Astrocyte (in vitro differentiated cells and primary cell): ENCODE results near the gene TYK2. TPM values are rescaled to one million over a fixed set of nuclear protein-coding genes. Genes with fewer than 3 reads are reported as not detected.

Source experiments
- DNase-seq: peaks from one replicate; pipeline ENCODE4 v3.0.0-alpha.2; 2010; ENCODE audit warnings: low read depth
- FAIRE-seq: peaks from 2 replicates; lab custom pipeline; 2011; peaks lifted over from hg19 to GRCh38; lab: Jason Lieb, UNC
- H2AFZ ChIP-seq: 2 replicates; pipeline ENCODE4 v1.6.0; 2012; ENCODE audit warnings: low read depth, low read length, inconsistent platforms
- H3K27ac ChIP-seq: 2 replicates; pipeline ENCODE4 v1.5.1; 2011; ENCODE audit warnings: low read depth, low read length, inconsistent platforms
- H3K27me3 ChIP-seq: 2 replicates; pipeline ENCODE4 v1.6.0; 2011; ENCODE audit warnings: low read length, inconsistent platforms; ENCODE audit not compliant: insufficient read depth
- H3K36me3 ChIP-seq: 2 replicates; pipeline ENCODE4 v1.5.1; 2011; ENCODE audit warnings: low read length, inconsistent platforms; ENCODE audit not compliant: insufficient read depth
- H3K4me1 ChIP-seq: 2 replicates; pipeline ENCODE4 v1.5.1; 2011; ENCODE audit warnings: low read length, inconsistent platforms; ENCODE audit not compliant: insufficient read depth
- H3K4me2 ChIP-seq: 2 replicates; pipeline ENCODE4 v1.6.0; 2012; ENCODE audit warnings: low read length, inconsistent platforms
- H3K4me3 ChIP-seq: 2 replicates; pipeline ENCODE4 v1.5.1; 2011; ENCODE audit warnings: low read depth, mild to moderate bottlenecking, low read length, inconsistent platforms; ENCODE audit not compliant: insufficient read depth
- H3K79me2 ChIP-seq: 2 replicates; pipeline ENCODE4 v1.6.0; 2012; ENCODE audit warnings: mild to moderate bottlenecking, low read length, inconsistent platforms; ENCODE audit not compliant: insufficient read depth
- H3K9ac ChIP-seq: 2 replicates; pipeline ENCODE4 v1.6.0; 2012; ENCODE audit warnings: mild to moderate bottlenecking, low read length, inconsistent platforms
- H3K9me3 ChIP-seq: 2 replicates; pipeline ENCODE4 v1.5.1; 2012; ENCODE audit warnings: low read depth, mild to moderate bottlenecking, low read length, inconsistent platforms; ENCODE audit not compliant: insufficient read depth
- H4K20me1 ChIP-seq: 2 replicates; pipeline ENCODE4 v1.6.0; 2012; ENCODE audit warnings: low read length, inconsistent platforms; ENCODE audit not compliant: insufficient read depth
- H3K27ac Mint-ChIP-seq: one replicate; pipeline ENCODE4 v1.8.0; 2021; ENCODE audit warnings: mild to moderate bottlenecking, mixed read lengths; ENCODE audit not compliant: unreplicated experiment
- H3K27me3 Mint-ChIP-seq: one replicate; pipeline ENCODE4 v1.8.0; 2021; ENCODE audit warnings: low read depth, mixed read lengths; ENCODE audit not compliant: unreplicated experiment
- H3K36me3 Mint-ChIP-seq: one replicate; pipeline ENCODE4 v1.8.0; 2021; ENCODE audit warnings: low read depth, mixed read lengths; ENCODE audit not compliant: unreplicated experiment
- H3K4me1 Mint-ChIP-seq: one replicate; pipeline ENCODE4 v1.8.0; 2021; ENCODE audit warnings: low read depth, mixed read lengths; ENCODE audit not compliant: unreplicated experiment
- H3K4me3 Mint-ChIP-seq: one replicate; pipeline ENCODE4 v1.8.0; 2021; ENCODE audit warnings: mild to moderate bottlenecking, moderate library complexity, mixed read lengths; ENCODE audit not compliant: unreplicated experiment
- H3K9me3 Mint-ChIP-seq: one replicate; pipeline ENCODE4 v1.8.0; 2021; ENCODE audit warnings: mild to moderate bottlenecking, mixed read lengths; ENCODE audit not compliant: unreplicated experiment
- CTCF ChIP-seq: IDR thresholded peaks from 2 replicates; pipeline ENCODE4 v1.5.1; 2011; ENCODE audit warnings: low read depth, mild to moderate bottlenecking, inconsistent platforms, low read length, moderate library complexity; ENCODE audit not compliant: insufficient read depth
- EZH2 ChIP-seq: IDR thresholded peaks from 2 replicates; pipeline ENCODE4 v1.6.1; 2012; ENCODE audit warnings: mild to moderate bottlenecking, low read length, inconsistent platforms; ENCODE audit not compliant: insufficient read depth
- total RNA-seq: library from RNA; stranded (reverse); gene quantifications from 2 replicates; pipeline ENCODE4 v1.2.1, GENCODE V29; 2021

TYK2 gene
- total RNA-seq, 1 donor from 2014 or later, result 76.5 TPM

- TF ChIP-seq CTCF (no peak), EZH2 (no peak)
- H3K9me3 Mint-ChIP-seq, result peaks cover 3% of the 10 kb centered on the region
- no peak overlapping the region for H3K27ac ChIP-seq
- peaks cover 24% of the 10 kb centered on the region for H4K20me1 ChIP-seq
- H3K4me1 ChIP-seq, result peaks cover 9% of the 10 kb centered on the region
- DNase-seq (no peak), FAIRE-seq (no peak)
- H3K27ac Mint-ChIP-seq, result no peak overlapping the region
- H3K27me3 Mint-ChIP-seq, result no peaks in the 10 kb centered on the region
- H3K4me2 ChIP-seq, result no peak overlapping the region
- H3K36me3 Mint-ChIP-seq, result peaks cover 39% of the 10 kb centered on the region
- H3K36me3 ChIP-seq, result peaks cover 12% of the 10 kb centered on the region
- peaks cover 9% of the 10 kb centered on the region for H3K79me2 ChIP-seq
- H3K4me3 ChIP-seq, result no peak overlapping the region
- no peak overlapping the region for H3K4me3 Mint-ChIP-seq
- H3K9me3 ChIP-seq, result no peaks in the 10 kb centered on the region
- H3K4me1 Mint-ChIP-seq, result no peaks in the 10 kb centered on the region
- no peak overlapping the region for H2AFZ ChIP-seq
- no peak overlapping the region for H3K9ac ChIP-seq
- H3K27me3 ChIP-seq, result no peaks in the 10 kb centered on the region
These were observed 14.9 kb downstream of the TYK2 start for GRCh38 chr19:10365518-10365917.

- Mint-ChIP-seq H3K27ac (no peak overlapping the region), H3K4me3 (no peak overlapping the region), H3K4me1 (no peaks in the 10 kb centered on the region), H3K36me3 (peaks cover 40% of the 10 kb centered on the region), H3K27me3 (no peaks in the 10 kb centered on the region), H3K9me3 (peaks cover 3% of the 10 kb centered on the region)
- Histone ChIP-seq H3K27ac (no peak overlapping the region), H4K20me1 (peaks cover 24% of the 10 kb centered on the region), H3K4me2 (no peak overlapping the region), H3K36me3 (peaks cover 12% of the 10 kb centered on the region), H3K79me2 (peaks cover 9% of the 10 kb centered on the region), H3K9me3 (no peaks in the 10 kb centered on the region), H3K4me1 (peaks cover 9% of the 10 kb centered on the region), H3K4me3 (no peak overlapping the region), H3K27me3 (no peaks in the 10 kb centered on the region), H3K9ac (no peak overlapping the region), H2AFZ (no peak overlapping the region)
- DNase-seq (no peak), FAIRE-seq (no peak)
- TF ChIP-seq EZH2, result no peak
- TF ChIP-seq CTCF, result no peak
These were observed 15.7 kb downstream of the TYK2 start for GRCh38 chr19:10364644-10365043.

- no peaks in the 10 kb centered on the region for H3K27me3 Mint-ChIP-seq
- peaks cover 9% of the 10 kb centered on the region for H3K79me2 ChIP-seq
- peak; percentile 29 for DNase-seq
- H3K36me3 Mint-ChIP-seq, result peaks cover 38% of the 10 kb centered on the region
- H3K27ac Mint-ChIP-seq, result no peak overlapping the region
- TF ChIP-seq EZH2 (no peak), CTCF (no peak)
- no peak for FAIRE-seq
- no peaks in the 10 kb centered on the region for H3K27me3 ChIP-seq
- H3K9me3 ChIP-seq, result no peaks in the 10 kb centered on the region
- no peak overlapping the region for H2AFZ ChIP-seq
- H3K9me3 Mint-ChIP-seq, result no peaks in the 10 kb centered on the region
- H3K27ac ChIP-seq, result no peak overlapping the region
- H3K9ac ChIP-seq, result no peak overlapping the region
- H3K4me3 Mint-ChIP-seq, result no peak overlapping the region
- no peak overlapping the region for H3K4me2 ChIP-seq
- H3K4me1 Mint-ChIP-seq, result no peaks in the 10 kb centered on the region
- no peak overlapping the region for H3K4me3 ChIP-seq
- peaks cover 9% of the 10 kb centered on the region for H3K4me1 ChIP-seq
- H4K20me1 ChIP-seq, result peaks cover 24% of the 10 kb centered on the region
- peaks cover 12% of the 10 kb centered on the region for H3K36me3 ChIP-seq
These were observed 16.5 kb downstream of the TYK2 start for GRCh38 chr19:10363789-10364281.
